HG02840 (cell line): ENCODE results near the gene RAX.
"Not testable (repeated sequence)": the region's sequence is repeated elsewhere in the genome, so short reads cannot be mapped to it uniquely, and the experiment has no call there.

ENCODE experiments used
- ATAC-seq: cut with Tn5 transposase; IDR thresholded peaks from one replicate; pipeline ENCODE4 v1.9.1; 2021; ENCODE audit warnings: mild to moderate bottlenecking, moderate library complexity, moderate number of reproducible peaks; ENCODE audit not compliant: unreplicated experiment, low FRiP score

Gene RAX

GRCh38 chr18:59273759-59274532, 692 bp upstream of the RAX start:
- ATAC-seq: no peak

- ATAC-seq: no peak
These were observed 899 bp downstream of the RAX start for GRCh38 chr18:59272221-59272888.

- ATAC-seq: no peak
These were observed 1.5 kb downstream of the RAX start for GRCh38 chr18:59271606-59272220.

- no peak for ATAC-seq
These were observed 2.5 kb downstream of the RAX start for GRCh38 chr18:59270689-59271257.

- ATAC-seq: no peak
These were observed 3.6 kb downstream of the RAX start for GRCh38 chr18:59269563-59270119.

GRCh38 chr18:59268721-59269562, 4.3 kb downstream of the RAX start:
- ATAC-seq: no peak

- ATAC-seq: no peak
These were observed 5.0 kb downstream of the RAX start for GRCh38 chr18:59268127-59268720.

GRCh38 chr18:59267503-59268126, 5.6 kb downstream of the RAX start:
- no peak for ATAC-seq

GRCh38 chr18:59266886-59267502, 6.3 kb downstream of the RAX start:
- ATAC-seq: no peak

- no peak for ATAC-seq
These were observed 6.8 kb downstream of the RAX start for GRCh38 chr18:59266459-59266858.

GRCh38 chr18:59265974-59266369, 7.3 kb downstream of the RAX start:
- no peak for ATAC-seq

- ATAC-seq: no peak
These were observed 7.8 kb downstream of the RAX start for GRCh38 chr18:59265246-59265973.

GRCh38 chr18:59264651-59265245, 8.5 kb downstream of the RAX start:
- ATAC-seq: no peak

GRCh38 chr18:59264121-59264571, 9.1 kb downstream of the RAX start:
- no peak for ATAC-seq

- no peak for ATAC-seq
These were observed 9.6 kb downstream of the RAX start for GRCh38 chr18:59263661-59264060.

- not testable (repeated sequence) for ATAC-seq
These were observed 11.0 kb downstream of the RAX start for GRCh38 chr18:59262243-59262642.

- ATAC-seq: not testable (repeated sequence)
These were observed 11.4 kb downstream of the RAX start for GRCh38 chr18:59261842-59262241.

GRCh38 chr18:59255491-59255890, 17.8 kb downstream of the RAX start:
- ATAC-seq: not testable (repeated sequence)
